ENCODE results near the gene SPATA31D4.

The SPATA31D4 gene

DNA sequence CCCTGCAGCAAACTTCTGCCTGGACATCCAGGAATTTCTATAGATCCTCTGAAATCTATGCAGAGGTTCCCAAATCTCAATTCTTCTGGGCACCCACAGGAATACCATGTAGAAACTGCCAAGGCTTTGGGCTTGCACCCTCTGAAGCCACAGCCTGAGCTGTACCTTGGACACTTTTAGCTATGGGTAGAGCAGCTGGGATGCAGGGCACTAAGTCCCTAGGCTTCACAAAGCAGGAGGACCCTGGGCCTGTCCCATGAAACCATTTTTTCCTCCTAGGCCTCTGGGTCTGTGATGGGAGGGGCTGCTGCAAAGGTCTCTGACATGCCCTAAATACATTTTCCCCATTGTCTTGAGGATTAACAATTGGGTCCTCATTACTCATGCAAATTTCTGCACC is 27.4 kb downstream of the SPATA31D4 start:
- no peak overlapping the region for H3K27ac ChIP-seq
- H3K4me3 ChIP-seq: no peak overlapping the region

DNA sequence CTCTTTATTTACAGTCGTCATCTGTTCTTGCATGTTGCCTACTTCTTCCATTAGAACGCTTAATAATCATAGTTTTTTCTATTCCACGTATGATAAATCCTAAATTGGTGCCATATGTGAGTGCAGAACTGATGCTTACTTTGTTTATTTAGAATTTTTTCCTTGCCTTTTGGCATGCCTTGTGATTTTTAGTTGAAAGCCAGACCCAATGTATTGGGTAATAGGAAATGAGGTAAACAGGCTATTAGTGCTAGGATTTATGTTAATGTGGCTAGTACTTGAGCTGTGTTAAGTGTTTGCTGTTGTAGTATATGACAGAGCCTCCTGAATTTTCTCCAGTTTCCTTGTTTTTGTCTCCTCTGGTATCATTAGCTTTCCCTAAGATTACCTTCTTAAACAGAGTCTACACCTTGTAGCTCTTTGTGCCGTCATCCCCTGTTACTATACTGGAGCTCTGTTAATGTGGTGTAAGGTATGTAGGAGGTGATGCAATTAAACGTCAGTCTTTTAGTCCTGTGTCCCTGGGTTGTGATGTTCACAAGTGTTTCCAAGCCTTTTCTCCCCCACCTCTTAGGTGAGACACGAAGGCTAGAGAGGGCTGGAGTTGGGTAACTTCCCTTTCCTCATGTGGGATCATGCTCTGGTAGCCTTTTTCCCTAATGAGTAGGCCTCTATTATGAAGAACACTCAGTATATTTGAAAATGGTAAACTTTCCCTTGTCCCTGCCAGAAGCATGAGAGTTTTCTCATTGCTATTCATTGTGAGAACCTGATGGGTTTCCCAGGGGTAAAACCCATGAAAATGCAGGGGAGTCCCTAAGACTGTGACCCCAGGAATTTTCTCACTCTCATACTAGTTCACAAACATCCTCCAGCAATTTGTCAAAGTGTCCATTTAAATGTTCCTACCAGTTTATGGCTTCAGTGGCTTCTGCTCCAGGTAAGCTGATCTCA is 36.3 kb downstream of the SPATA31D4 start:
- H3K27ac ChIP-seq: no peak overlapping the region
- no peak overlapping the region for H3K4me3 ChIP-seq

DNA sequence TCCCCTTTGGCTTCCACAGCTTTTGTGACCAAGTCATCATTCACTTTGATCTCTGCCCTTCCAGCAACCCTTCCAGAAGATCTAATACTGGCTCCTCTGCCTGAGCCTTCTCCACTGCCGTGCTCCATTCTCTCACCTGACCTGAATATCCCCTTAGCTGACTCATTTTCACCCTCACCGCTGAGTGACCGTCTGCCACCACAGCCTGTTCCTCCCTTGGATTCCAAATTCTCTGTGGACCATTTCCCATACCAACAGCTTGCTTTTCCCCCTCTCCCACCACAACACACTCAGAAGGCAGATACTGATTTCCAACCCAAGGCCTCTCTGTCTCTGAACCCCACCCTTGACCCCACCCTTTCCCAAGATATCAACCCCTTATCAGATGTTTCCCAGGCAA is 39.8 kb downstream of the SPATA31D4 start:
- H3K4me3 ChIP-seq: no peak overlapping the region
- no peak overlapping the region for H3K27ac ChIP-seq

DNA sequence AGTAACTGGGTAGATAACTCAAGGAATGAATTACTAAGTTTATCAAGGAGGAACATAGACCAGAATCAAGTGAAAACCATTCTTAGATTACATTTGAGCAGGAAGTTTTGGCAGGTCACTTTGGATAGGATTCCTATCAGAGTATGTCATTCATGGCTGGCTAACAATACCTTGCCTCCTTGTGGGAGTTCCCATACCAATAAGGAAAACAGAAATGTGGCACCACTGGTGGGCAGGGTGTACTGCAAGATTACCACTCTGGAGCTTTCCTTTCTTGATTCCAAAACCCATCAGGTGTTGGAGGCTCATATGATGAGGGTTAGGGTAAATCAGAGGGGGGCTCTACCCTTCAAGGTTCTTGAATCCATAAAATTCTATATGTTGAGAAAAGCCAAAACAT is 41.7 kb downstream of the SPATA31D4 start:
- Histone ChIP-seq H3K27ac (no peak overlapping the region), H3K4me3 (no peak overlapping the region)

DNA sequence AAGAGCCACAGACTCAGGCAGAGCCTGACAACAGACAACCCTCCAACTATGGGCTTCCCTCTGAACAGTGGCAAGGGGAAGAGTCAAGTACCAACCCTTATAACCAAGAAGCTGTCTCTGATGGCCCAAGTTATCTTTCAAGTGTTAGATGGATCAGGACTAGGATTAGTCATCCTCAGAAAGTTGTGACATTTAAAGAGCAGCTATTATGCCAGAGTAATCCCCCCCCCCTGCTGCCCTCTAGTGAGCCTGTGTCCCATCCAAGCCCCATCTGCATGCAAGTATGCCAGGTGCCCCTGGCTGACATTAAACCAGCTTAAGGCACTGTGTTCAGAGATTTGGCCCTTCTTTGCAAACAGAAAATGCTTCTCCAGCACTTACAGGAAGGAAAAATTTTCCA is 43.5 kb downstream of the SPATA31D4 start:
- no peak overlapping the region for H3K4me3 ChIP-seq
- H3K27ac ChIP-seq: no peak overlapping the region

DNA sequence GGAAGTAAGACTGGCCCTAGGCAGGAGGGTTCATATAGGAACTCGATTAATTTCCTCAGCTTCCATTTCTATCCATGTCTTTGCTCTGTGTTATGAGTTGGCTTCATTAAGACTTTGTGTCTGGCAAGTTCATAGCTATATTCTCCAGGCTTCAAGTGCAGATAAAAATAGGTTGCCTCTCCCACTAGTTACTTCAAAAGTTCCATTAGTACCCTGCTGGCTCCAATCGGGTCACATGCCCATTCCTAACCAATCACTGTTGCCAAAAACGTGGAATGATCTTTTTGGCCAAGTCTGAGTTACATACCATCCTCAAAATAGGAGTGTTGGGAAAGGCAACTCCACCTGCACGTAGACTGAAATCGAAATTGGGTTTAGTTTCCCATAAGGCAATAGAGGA is 46.5 kb downstream of the SPATA31D4 start:
- H3K4me3 ChIP-seq: no peak overlapping the region
- H3K27ac ChIP-seq: no peak overlapping the region

DNA sequence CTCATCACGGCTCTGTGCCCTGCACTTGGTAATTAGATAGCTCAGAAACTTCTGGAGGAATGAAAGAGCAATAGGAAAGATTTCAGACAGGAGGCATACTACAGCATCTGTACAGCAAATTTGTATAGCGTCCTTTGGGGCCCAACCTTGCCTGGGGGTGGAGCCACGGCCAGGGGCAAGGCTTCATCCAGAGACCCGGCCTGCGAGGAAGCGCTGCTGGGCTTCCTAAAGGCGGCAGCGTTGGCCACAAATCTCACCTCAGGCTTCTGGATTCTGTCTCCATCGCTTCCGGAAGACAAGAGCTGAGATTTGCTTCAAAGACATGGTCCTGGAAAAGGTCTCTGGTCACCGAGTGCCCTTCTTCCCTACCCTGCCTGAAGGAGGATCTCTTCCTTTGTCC is 48.1 kb downstream of the SPATA31D4 start:
- H3K27ac ChIP-seq: no peak overlapping the region
- H3K4me3 ChIP-seq: no peak overlapping the region

DNA sequence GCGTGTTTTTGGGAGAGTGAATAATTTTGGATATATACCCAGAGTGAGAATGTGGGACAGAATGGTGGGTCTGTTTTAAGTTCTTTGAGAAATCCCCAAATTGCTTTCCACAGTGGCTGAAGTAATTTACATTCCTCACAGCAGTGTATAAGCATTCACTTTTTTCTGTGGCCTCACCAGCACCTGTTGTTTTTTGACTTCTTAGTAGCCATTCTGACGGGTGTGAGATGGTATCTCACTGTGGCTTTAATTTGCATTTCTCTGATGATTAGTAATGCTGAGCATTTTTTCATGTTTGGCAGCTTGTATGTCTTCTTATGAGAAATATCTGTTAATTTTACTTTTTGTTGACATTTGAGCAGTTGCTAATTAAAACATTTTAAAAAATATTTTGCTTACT is 51.0 kb downstream of the SPATA31D4 start:
- no peak overlapping the region for H3K27ac ChIP-seq
- no peak overlapping the region for H3K4me3 ChIP-seq

DNA sequence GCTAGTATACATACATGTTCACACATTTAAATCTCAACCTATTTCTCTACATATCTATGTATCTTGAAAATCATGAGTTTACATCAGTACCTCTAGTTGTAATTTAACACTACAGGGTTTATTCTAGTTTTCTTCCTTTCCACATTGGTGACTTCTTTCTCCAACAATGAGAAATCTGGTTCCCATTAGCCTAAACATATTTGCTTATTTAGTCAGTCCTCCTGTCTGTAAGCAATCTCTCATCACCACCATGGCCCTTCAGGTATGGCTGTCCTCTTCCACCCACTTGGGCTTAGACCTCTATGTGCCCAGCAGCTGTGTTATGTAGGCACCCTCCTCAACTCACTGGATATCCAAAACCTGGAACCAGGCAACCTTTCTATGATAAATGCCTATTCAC is 52.3 kb downstream of the SPATA31D4 start:
- Histone ChIP-seq H3K4me3 (no peak overlapping the region), H3K27ac (no peak overlapping the region)

DNA sequence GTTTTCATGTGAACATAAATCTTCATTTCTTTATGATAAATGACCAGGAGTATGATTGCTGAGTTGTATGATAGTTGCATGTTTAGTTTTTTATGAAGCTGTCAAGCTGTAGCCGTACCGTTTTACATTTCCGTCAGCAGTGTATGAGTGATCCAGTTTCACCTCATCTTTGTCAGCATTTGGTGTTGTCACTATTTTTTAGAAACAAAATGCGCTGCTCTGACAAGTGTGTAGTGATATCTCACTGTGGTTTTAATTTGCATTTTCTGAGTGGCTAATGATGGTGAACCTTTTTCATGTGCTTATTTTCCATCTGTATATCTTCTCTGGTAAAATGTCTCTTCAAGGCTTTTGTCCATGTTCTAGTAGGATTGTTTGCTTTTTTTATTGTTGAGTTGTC is 53.7 kb downstream of the SPATA31D4 start:
- no peak overlapping the region for H3K27ac ChIP-seq
- no peak overlapping the region for H3K4me3 ChIP-seq
